Thyroid gland (tissue), 4 donors: ENCODE results near the gene BHLHA15. TPM values are rescaled to one million over a fixed set of nuclear protein-coding genes. Genes with fewer than 3 reads are reported as not detected.

Experiments used
- DNase-seq, 2 donors: peaks; one replicate each; pipeline ENCODE4 v3.0.0-alpha.2; 2019
- H3K27ac ChIP-seq, 3 donors: fragments of 200-600 bp; sonication (generic); 1 replicate in 2 of 3; 2 replicates in 1 of 3; pipeline ENCODE4 v1.5.1; 2016 to 2019; ENCODE audit warnings: mild to moderate bottlenecking in 1 of 3, moderate library complexity in 1 of 3
- H3K27me3 ChIP-seq: fragments of 200-600 bp; sonication (generic); one replicate; pipeline ENCODE4 v1.5.1; 2019
- H3K36me3 ChIP-seq, 2 donors: fragments of 200-600 bp; sonication (generic); one replicate each; pipeline ENCODE4 v1.5.1; 2016 to 2019
- H3K4me1 ChIP-seq, 2 donors: fragments of 200-600 bp; sonication (generic); one replicate each; pipeline ENCODE4 v1.5.1; 2017 to 2019
- H3K4me3 ChIP-seq, 3 donors: fragments of 200-600 bp; sonication (generic); replicated peaks in 1 of 3; 1 replicate in 2 of 3; 2 replicates in 1 of 3; pipeline ENCODE4 v1.5.1; 2016; ENCODE audit warnings: mild to moderate bottlenecking in 1 of 3
- H3K9me3 ChIP-seq: fragments of 200-600 bp; sonication (generic); one replicate; pipeline ENCODE4 v1.5.1; 2017
- CTCF ChIP-seq, 6 experiments: fragments of 200-600 bp in 3 of 6; fragments of 450-650 bp in 3 of 6; sonication (generic) in 3 of 6; IDR thresholded peaks; one replicate each; pipeline ENCODE4 v1.5.1; 2016 to 2019; ENCODE audit warnings: antibody characterized with exemption in 6 of 6, mild to moderate bottlenecking in 2 of 6, inconsistent platforms in 1 of 6, moderate library complexity in 1 of 6
- POLR2A ChIP-seq, 2 donors: fragments of 450-650 bp; IDR thresholded peaks; one replicate each; pipeline ENCODE4 v1.6.1; 2017; ENCODE audit warnings: antibody characterized with exemption in 2 of 2, mild to moderate bottlenecking in 2 of 2, moderate library complexity in 1 of 2
- WGBS, 2 donors: methylation state at CpG; one replicate each; pipeline ENCODE4 v1.1.5; 2017; 5-methylcytosine and 5-hydroxymethylcytosine counted together
- intact Hi-C: fragments of 100-400 bp; cut with DNase I; formaldehyde crosslinking; loops from one replicate; pipeline ENCODE4 v1.15.1; 2023
- total RNA-seq, 4 donors: library from RNA; depleted of rRNA; stranded (reverse); fragments of >200 nt; gene quantifications; one replicate each; pipeline ENCODE4 v1.2.3, GENCODE V29; 2016

The BHLHA15 gene
- total RNA-seq, 4 donors from 2014 or later: 1.2 to 8.7 (median 1.9) TPM; not detected in 1

DNA sequence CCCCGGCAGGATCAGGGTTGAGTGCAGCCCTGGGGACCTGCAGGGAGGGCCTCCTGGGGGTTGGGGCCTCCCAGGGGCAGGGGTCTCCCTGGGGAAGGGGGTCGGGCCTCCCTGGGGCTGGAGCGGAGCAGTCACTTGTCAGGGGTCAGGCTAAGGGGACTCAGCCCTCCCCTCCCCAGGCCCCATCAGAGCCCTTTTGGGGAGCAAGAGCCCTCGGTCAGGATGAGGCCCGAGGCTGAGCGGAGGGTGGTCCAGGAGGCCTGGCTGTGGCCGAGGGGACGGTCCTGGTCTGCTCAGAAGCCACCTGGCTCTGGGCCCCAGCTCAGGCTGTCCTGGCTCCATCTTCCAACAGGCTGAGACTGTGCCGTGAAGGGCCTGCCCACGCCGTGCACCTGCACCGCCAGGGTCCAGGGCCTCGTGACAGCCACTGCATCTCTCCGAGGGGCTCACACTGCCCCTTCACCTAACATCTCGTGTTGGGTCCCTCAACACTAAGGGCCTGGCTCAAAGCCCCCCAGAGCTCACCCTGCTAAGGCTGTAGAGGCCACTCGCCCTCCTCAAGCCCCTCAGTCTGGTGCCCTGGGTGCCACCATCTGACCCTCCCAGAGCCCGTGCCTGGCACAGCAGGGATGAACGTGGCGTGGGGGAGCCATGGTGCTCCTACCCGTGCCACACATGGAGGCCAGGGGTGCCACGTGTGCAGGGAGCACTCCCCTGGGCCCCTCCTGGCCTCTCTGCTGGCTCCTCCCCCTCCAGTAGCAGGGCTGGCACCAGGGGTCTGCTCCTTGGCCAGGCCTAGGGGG lies 12.9 kb downstream of the BHLHA15 start:
- intact Hi-C loops: no loop called here
- Histone ChIP-seq H3K36me3 (peaks cover 9% of the 10 kb centered on the region in 2 donors), H3K27ac (no peak overlapping the region), H3K27me3 (no peaks in the 10 kb centered on the region), H3K9me3 (no peaks in the 10 kb centered on the region), H3K4me3 (no peak overlapping the region), H3K4me1 (no peaks in the 10 kb centered on the region)
- TF ChIP-seq CTCF (IDR thresholded peaks at IDR 0.05) (no peak), POLR2A (IDR thresholded peaks at IDR 0.05) (no peak)
- WGBS, 2 donors: 82 to 89% methylated on average over 16 to 17 of the region's 21 CpGs
- DNase-seq: no peak

GRCh38 chr7:98224701-98225181 lies 13.5 kb downstream of the BHLHA15 start:
- H3K36me3 ChIP-seq: peaks cover 9% of the 10 kb centered on the region in 2 donors

GRCh38 chr7:98225913-98226614 lies 14.8 kb downstream of the BHLHA15 start:
- WGBS, 2 donors: 87 to 93% methylated on average over 11 to 16 of the region's 16 CpGs
- DNase-seq: no peak
- TF ChIP-seq CTCF (IDR thresholded peaks at IDR 0.05) (no peak), POLR2A (IDR thresholded peaks at IDR 0.05) (no peak)

More at GRCh38 chr7:98224701-98225181, 13.5 kb downstream of the BHLHA15 start:
- Histone ChIP-seq H3K9me3 (no peaks in the 10 kb centered on the region), H3K4me3 (no peak overlapping the region), H3K27me3 (no peaks in the 10 kb centered on the region), H3K4me1 (no peaks in the 10 kb centered on the region), H3K27ac (no peak overlapping the region)
- 95 to 96% methylated on average over 13 to 17 of the region's 21 CpGs for WGBS, 2 donors
- intact Hi-C loops: no loop called here
- TF ChIP-seq POLR2A (IDR thresholded peaks at IDR 0.05): no peak
- TF ChIP-seq CTCF (IDR thresholded peaks at IDR 0.05): no peak
- DNase-seq: no peak

GRCh38 chr7:98227939-98228338 lies 16.7 kb downstream of the BHLHA15 start:
- DNase-seq: no peak
- no peak overlapping the region for H3K27ac ChIP-seq
- no peaks in the 10 kb centered on the region for H3K4me1 ChIP-seq
- no peaks in the 10 kb centered on the region for H3K9me3 ChIP-seq
- 93% methylated on average over 17 to 18 of the region's 18 CpGs for WGBS, 2 donors
- intact Hi-C loops: no loop called here
- H3K4me3 ChIP-seq: no peak overlapping the region
- H3K27me3 ChIP-seq: no peaks in the 10 kb centered on the region
- peaks cover 0 to 5% of the 10 kb centered on the region in 2 donors for H3K36me3 ChIP-seq
- TF ChIP-seq CTCF (IDR thresholded peaks at IDR 0.05) (no peak), POLR2A (IDR thresholded peaks at IDR 0.05) (no peak)

More at GRCh38 chr7:98225913-98226614, 14.8 kb downstream of the BHLHA15 start:
- Histone ChIP-seq H3K9me3 (no peaks in the 10 kb centered on the region), H3K4me1 (no peaks in the 10 kb centered on the region), H3K4me3 (no peak overlapping the region), H3K27me3 (no peaks in the 10 kb centered on the region), H3K27ac (no peak overlapping the region), H3K36me3 (peaks cover 9 to 13% of the 10 kb centered on the region in 2 donors)
- intact Hi-C loops: no loop called here

DNA sequence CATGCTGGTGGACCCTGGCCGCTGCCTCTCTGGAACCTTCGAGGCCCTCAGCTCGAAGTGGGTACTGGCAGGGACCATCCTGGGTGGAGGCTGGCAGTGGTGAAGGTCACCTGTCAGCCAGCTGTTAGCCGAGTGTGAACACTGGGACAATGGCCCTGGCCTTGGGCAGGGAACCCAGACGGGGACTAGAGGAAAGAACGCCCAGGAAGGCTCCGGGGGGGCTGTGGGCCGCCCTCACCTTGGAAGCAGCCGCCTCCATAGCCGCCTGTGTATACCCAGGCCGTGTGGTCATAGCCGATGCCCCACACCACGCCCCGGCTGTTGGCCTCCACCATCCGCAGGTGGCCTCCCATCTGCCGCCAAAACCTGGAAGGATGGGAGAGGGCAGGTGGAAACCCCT lies 17.6 kb downstream of the BHLHA15 start:
- WGBS, 2 donors: 94% methylated on average over 10 to 16 of the region's 16 CpGs
- no peaks in the 10 kb centered on the region for H3K4me1 ChIP-seq
- TF ChIP-seq CTCF (IDR thresholded peaks at IDR 0.05) (no peak), POLR2A (IDR thresholded peaks at IDR 0.05) (no peak)
- peaks cover 0 to 8% of the 10 kb centered on the region in 2 donors for H3K36me3 ChIP-seq
- H3K4me3 ChIP-seq: no peak overlapping the region
- intact Hi-C loops: no loop called here
- H3K27me3 ChIP-seq: no peaks in the 10 kb centered on the region
- no peak overlapping the region for H3K27ac ChIP-seq
- H3K9me3 ChIP-seq: no peaks in the 10 kb centered on the region
- DNase-seq: no peak
